Heart left ventricle (tissue), 16 donors: ENCODE results near the gene LRMDA. TPM values are rescaled to one million over a fixed set of nuclear protein-coding genes. Genes with fewer than 3 reads are reported as not detected.
"Not testable (repeated sequence)": the region's sequence is repeated elsewhere in the genome, so short reads cannot be mapped to it uniquely, and the experiment has no call there.

Source experiments
- ATAC-seq, 4 donors: fragments of 200-7000 bp; cut with Tn5 transposase; one replicate each; pipeline ENCODE4 v1.9.1; 2020 to 2022; ENCODE audit warnings: moderate library complexity in 4 of 4, mild to moderate bottlenecking in 3 of 4, moderate number of reproducible peaks in 1 of 4
- DNase-seq, 5 donors: peaks; one replicate each; pipeline ENCODE4 v3.0.0-alpha.2; 2020
- H3K27ac ChIP-seq, 12 donors: fragments of 200-600 bp; sonication (generic) in 4 of 12; one replicate each; pipeline versions ENCODE4 v1.5.0 to v1.8.0; 2016 to 2022; ENCODE audit warnings: mild to moderate bottlenecking in 2 of 12
- H3K27me3 ChIP-seq, 9 donors: fragments of 200-600 bp; sonication (generic) in 2 of 9; one replicate each; pipeline versions ENCODE4 v1.5.1 to v1.8.0; 2016 to 2022; ENCODE audit warnings: mild to moderate bottlenecking in 3 of 9
- H3K36me3 ChIP-seq, 9 donors: fragments of 200-600 bp; sonication (generic) in 2 of 9; one replicate each; pipeline versions ENCODE4 v1.5.0 to v1.8.0; 2018 to 2022; ENCODE audit warnings: mild to moderate bottlenecking in 2 of 9
- H3K4me1 ChIP-seq, 12 donors: fragments of 200-600 bp; sonication (generic) in 4 of 12; one replicate each; pipeline versions ENCODE4 v1.5.0 to v1.8.0; 2016 to 2022; ENCODE audit warnings: mild to moderate bottlenecking in 3 of 12
- H3K4me3 ChIP-seq, 12 donors: fragments of 200-600 bp; sonication (generic) in 4 of 12; one replicate each; pipeline versions ENCODE4 v1.5.0 to v1.8.0; 2017 to 2022; ENCODE audit warnings: mild to moderate bottlenecking in 9 of 12, moderate library complexity in 4 of 12
- H3K9me3 ChIP-seq, 12 donors: fragments of 200-600 bp; sonication (generic) in 4 of 12; one replicate each; pipeline versions ENCODE4 v1.5.0 to v1.8.0; 2016 to 2022; ENCODE audit warnings: mild to moderate bottlenecking in 1 of 12
- POLR2A ChIP-seq, 2 donors: fragments of 450-650 bp; IDR thresholded peaks; one replicate each; pipeline ENCODE4 v1.6.1; 2017; ENCODE audit warnings: antibody characterized with exemption in 2 of 2, mild to moderate bottlenecking in 2 of 2, moderate library complexity in 2 of 2
- WGBS, 4 donors: extraction: QIAGEN DNeasy Blood & Tissue Kit in 2 of 4; methylation state at CpG; one replicate each; pipeline versions ENCODE4 v1.1.5 to v1.1.7; 2013 to 2018; 5-methylcytosine and 5-hydroxymethylcytosine counted together
- intact Hi-C, 10 donors: fragments of 100-400 bp; cut with DNase I; formaldehyde crosslinking; loops; one replicate each; pipeline versions ENCODE4 v1.11.1 to v1.14.2; 2022
- polyA plus RNA-seq, 2 donors: library from polyadenylated mRNA; stranded (reverse); fragments of 200-250 nt; gene quantifications; one replicate each; pipeline ENCODE4 v1.2.3, GENCODE V29; 2013
- total RNA-seq, 9 donors: library from RNA; depleted of rRNA in 2 of 9; stranded (reverse); fragments of >200 nt in 2 of 9; fragmentation: NEBNext Ultra II Directional in 3 of 9; extraction: Animal tissue kit (Norgen Biotek cat#: 25700) in 3 of 9; gene quantifications; one replicate each; pipeline versions ENCODE4 v1.1.0 to v1.2.4, GENCODE V29; 2016 to 2023
- TF ChIP-seq, protein P1 (sequence below), 12 donors: fragments of 200-600 bp; sonication (generic) in 4 of 12; IDR thresholded peaks; one replicate each; pipeline versions ENCODE4 v1.5.0 to v1.8.0; 2018 to 2022; ENCODE audit warnings: antibody characterized with exemption in 12 of 12, mild to moderate bottlenecking in 5 of 12
- donor health status: ischemic (EF 13 %, LVEDD 7.1; RV severe dilation, severe dysfunction).
- donor health status: healthy with polysubstance abuse.
- donor health status: DM: no; HTN: yes; CAD: no.
- donor health status: DM: no; HTN: no; CAD: no.
- donor health status: ischemic (EF 25% LVEDD 6.9; RV normal size, moderate dysfunction).
- donor health status: ischemic (EF 25% LVEDD 5.7; RV mildly dilated, moderate dysfunction).
- donor health status: healthy.
- donor health status: DM: yes; HTN: yes; CAD: no.
- donor health status: ischemic (EF 35%, LVEDD 5.7; RV mildly dilated, moderate dysfunction).
- donor health status: nonischemic (EF 11% LVEDD 7.7; RV severe dilation, severe dysfunction).
- donor health status: DM: yes; HTN: yes; CAD: no.
- donor health status: PGD.
- donor health status: ischemic (EF 29% LVEDD 5.4; RV normal size, mild dysfunction).
- donor health status: nonischemic (EF 23%, LVEDD 6.1; RV moderate dilation, normal function).

The LRMDA gene
- total and polyA plus RNA-seq, 11 donors = 2.4 to 34.4 (median 14.9) TPM

DNA sequence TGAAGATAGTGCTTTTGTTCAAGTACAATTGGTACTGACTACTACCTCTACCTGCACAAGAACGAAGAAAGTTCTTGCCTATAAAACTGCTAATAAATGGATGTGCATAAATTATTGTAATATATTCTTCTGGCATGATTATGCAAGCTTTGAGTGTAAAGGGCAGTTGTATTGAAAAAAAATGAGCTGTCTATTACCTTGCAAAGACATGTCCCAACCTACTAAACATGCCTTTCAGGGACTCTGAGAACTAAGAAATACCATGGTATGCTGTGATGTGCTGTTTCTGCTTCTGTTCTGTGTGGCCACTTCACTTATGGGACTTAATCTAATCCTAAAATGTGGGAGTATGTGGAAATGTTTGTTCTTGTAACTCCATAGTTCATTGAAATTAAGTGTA lies 1083.4 kb downstream of the LRMDA start:
- TF ChIP-seq, protein P1, sequence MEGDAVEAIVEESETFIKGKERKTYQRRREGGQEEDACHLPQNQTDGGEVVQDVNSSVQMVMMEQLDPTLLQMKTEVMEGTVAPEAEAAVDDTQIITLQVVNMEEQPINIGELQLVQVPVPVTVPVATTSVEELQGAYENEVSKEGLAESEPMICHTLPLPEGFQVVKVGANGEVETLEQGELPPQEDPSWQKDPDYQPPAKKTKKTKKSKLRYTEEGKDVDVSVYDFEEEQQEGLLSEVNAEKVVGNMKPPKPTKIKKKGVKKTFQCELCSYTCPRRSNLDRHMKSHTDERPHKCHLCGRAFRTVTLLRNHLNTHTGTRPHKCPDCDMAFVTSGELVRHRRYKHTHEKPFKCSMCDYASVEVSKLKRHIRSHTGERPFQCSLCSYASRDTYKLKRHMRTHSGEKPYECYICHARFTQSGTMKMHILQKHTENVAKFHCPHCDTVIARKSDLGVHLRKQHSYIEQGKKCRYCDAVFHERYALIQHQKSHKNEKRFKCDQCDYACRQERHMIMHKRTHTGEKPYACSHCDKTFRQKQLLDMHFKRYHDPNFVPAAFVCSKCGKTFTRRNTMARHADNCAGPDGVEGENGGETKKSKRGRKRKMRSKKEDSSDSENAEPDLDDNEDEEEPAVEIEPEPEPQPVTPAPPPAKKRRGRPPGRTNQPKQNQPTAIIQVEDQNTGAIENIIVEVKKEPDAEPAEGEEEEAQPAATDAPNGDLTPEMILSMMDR (IDR thresholded peaks at IDR 0.05) = no peak
- no peak for TF ChIP-seq POLR2A (IDR thresholded peaks at IDR 0.05)
- Histone ChIP-seq H3K4me1 (no peaks in the 10 kb centered on the region), H3K27ac (no peak overlapping the region), H3K4me3 (no peak overlapping the region), H3K27me3 (no peaks in the 10 kb centered on the region), H3K9me3 (no peaks in the 10 kb centered on the region), H3K36me3 (no peaks in the 10 kb centered on the region)
- intact Hi-C loops = no loop called here
- WGBS, 4 donors = 90 to 100% (median 94%) methylated on average over 1 of the region's 1 CpG
- no peak for ATAC-seq
- no peak for DNase-seq

DNA sequence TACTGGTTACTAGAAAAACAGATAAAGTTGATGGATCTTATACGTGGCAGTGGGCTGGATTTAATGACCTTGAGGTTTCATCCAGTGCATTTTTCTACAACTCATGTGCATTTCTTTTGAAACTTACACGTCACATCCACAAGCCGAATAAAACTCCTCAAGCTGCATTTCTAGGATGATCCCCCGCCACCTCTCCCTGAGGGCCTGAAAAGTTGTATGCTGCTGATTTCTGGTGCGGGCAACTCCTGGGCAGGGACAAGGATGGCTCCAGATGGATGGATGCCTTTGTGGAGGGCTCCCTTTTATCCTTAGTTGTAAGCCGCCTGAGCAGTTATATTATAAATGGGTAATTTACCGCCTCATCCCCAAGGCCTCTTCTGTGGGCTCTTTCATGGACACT lies 1091.1 kb downstream of the LRMDA start:
- Histone ChIP-seq H3K27ac (peak overlapping the region in 1 of 12 donors; percentile 56), H3K4me1 (no peaks in the 10 kb centered on the region), H3K4me3 (no peak overlapping the region), H3K36me3 (no peaks in the 10 kb centered on the region), H3K9me3 (peaks cover 0 to 7% (median 0%) of the 10 kb centered on the region in 12 donors), H3K27me3 (no peaks in the 10 kb centered on the region)
- TF ChIP-seq POLR2A (IDR thresholded peaks at IDR 0.05) = no peak
- TF ChIP-seq, protein P1 (IDR thresholded peaks at IDR 0.05) = no peak
- intact Hi-C loops = no loop called here
- DNase-seq (no peak), ATAC-seq (no peak)
- 83 to 96% (median 86%) methylated on average over 7 of the region's 7 CpGs for WGBS, 4 donors

DNA sequence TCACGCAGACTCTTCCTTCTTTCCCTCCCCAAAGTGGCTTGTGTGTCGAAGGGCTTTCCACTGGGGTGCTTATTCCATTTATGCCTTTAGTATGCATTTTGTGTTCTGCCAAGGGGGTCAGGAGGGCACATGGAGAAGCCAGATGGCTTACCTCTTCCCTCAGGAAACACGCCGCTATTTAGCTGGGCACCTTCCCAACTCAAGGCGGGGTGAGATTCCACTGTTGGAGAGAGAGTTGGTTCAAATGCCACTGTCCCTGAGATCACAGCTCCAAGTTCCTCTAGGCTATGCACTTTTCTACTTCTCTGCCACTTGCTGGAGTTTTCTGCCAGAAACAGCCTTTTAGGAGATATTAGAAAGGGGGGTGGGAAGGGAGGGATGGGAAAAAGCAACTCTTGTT lies 1091.8 kb downstream of the LRMDA start:
- peak overlapping the region in 1 of 12 donors; percentile 56 for H3K27ac ChIP-seq
- 63 to 90% (median 75%) methylated on average over 5 of the region's 5 CpGs for WGBS, 4 donors

DNA sequence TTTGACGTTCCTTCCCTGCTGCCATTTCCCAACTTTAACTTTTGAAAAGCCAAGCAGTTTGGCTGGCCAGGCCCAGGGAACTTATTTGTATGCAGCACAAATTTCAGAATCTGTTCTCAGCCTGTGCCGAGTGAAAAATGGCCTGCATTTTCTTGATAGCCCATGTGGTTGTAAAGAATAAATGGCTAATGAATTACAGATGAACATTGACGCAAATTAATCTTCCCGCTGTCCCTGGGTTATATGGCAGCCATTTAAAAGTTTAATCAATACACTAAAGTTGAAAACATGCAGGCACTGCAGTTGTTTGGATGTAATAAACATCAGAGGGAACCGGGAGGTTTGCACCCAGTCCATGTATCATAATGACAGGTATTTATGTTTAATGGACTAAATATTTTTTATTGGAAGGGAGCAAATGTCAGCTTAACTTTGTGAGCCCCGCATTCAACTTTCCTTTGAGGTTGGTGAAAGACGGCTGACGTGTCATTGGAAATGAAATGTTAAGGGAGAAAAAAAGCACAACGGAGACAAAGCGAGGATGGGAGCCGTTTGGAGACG lies 1092.4 kb downstream of the LRMDA start:
- DNase-seq (no peak), ATAC-seq (no peak)
- Histone ChIP-seq H3K9me3 (peaks cover 0 to 7% (median 0%) of the 10 kb centered on the region in 12 donors), H3K4me1 (no peaks in the 10 kb centered on the region), H3K36me3 (no peaks in the 10 kb centered on the region), H3K4me3 (no peak overlapping the region), H3K27me3 (no peaks in the 10 kb centered on the region), H3K27ac (peak overlapping the region in 1 of 12 donors; percentile 56)
- TF ChIP-seq POLR2A (IDR thresholded peaks at IDR 0.05) = no peak
- TF ChIP-seq, protein P1 (IDR thresholded peaks at IDR 0.05) = no peak
- 85 to 91% (median 89%) methylated on average over 12 of the region's 12 CpGs for WGBS, 4 donors
- intact Hi-C loops = no loop called here

More for the DNA sequence above, 1091.8 kb downstream of the LRMDA start:
- Histone ChIP-seq H3K36me3 (no peaks in the 10 kb centered on the region), H3K9me3 (peaks cover 0 to 7% (median 0%) of the 10 kb centered on the region in 12 donors), H3K4me1 (no peaks in the 10 kb centered on the region), H3K27me3 (no peaks in the 10 kb centered on the region), H3K4me3 (no peak overlapping the region)
- intact Hi-C loops = no loop called here
- no peak for ATAC-seq
- peak in 1 of 5 donors; percentile 22 for DNase-seq
- TF ChIP-seq, protein P1 (IDR thresholded peaks at IDR 0.05) = no peak
- TF ChIP-seq POLR2A (IDR thresholded peaks at IDR 0.05) = no peak

DNA sequence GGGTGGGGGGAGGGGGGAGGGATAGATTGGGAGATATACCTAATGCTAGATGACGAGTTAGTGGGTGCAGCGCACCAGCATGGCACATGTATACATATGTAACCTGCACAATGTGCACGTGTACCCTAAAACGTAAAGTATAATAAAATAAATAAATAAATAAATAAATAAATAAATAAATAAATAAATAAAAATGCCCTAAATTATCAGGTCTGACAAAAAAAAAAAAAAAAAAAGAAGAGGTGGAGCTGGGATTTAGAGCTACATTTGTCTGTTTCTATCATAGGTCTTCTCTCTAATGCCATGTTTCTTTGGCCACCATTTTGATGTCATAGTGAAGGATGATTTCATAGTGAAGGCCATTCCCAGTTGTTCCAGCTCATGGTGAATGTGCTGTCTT lies 1095.4 kb downstream of the LRMDA start:
- H3K27me3 ChIP-seq, DNase-seq, intact Hi-C loops, H3K4me1 ChIP-seq, H3K9me3 ChIP-seq, H3K4me3 ChIP-seq, ATAC-seq, H3K27ac ChIP-seq, H3K36me3 ChIP-seq: not testable (repeated sequence)
- 95 to 99% (median 97%) methylated on average over 4 of the region's 4 CpGs for WGBS, 4 donors
